ENCODE measurements around the gene DAPP1. TPM values are rescaled to one million over a fixed set of nuclear protein-coding genes. Genes with fewer than 3 reads are reported as not detected.
"Not testable (repeated sequence)": the region's sequence is repeated elsewhere in the genome, so short reads cannot be mapped to it uniquely, and the experiment has no call there.

The DAPP1 gene, protein sequence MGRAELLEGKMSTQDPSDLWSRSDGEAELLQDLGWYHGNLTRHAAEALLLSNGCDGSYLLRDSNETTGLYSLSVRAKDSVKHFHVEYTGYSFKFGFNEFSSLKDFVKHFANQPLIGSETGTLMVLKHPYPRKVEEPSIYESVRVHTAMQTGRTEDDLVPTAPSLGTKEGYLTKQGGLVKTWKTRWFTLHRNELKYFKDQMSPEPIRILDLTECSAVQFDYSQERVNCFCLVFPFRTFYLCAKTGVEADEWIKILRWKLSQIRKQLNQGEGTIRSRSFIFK
- total RNA-seq: not detected in 3 replicates
- long read RNA-seq: 0 reads

DNA sequence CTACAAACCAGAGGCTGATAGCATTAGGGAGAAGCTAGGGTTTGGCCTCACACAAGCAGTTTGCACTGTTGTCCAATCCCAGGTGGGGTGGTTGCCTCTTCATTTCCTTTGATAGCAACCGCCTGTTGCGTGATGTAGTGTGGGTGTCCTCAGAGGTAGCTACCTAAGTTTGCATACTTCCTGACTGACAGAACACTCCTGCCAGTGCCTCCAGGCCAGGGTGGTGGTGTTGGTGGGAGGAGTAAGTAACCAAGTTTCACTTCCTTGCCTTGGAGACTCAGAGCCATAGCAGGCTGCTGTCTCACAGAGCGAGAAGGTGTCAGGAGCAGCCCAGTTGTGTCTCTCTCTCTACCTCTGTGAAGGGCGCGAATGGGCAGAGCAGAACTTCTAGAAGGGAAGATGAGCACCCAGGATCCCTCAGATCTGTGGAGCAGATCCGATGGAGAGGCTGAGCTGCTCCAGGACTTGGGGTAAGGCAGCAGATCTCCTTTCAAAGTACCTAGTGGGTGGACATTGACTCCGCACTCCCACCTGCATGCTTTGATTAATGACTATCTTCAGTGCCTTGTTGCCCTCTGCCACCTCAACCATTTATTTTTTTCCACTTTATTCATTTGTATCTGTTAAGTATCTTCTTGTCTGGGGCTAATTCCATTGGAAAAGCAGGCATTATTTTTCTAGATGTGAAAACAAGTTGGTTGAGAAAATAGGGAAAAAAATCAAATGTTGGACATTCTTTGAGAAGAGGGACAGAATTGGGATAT is at the start of gene DAPP1:
TSS of gene DAPP1 (plus strand) at position 283 of the 764 bp plus-strand sequence. CDS start at position 370, 87 bp downstream.
- Mint-ChIP-seq H3K4me1 (ENCODE audit: low read depth) (no peaks in the 10 kb centered on the region), H3K27me3 (ENCODE audit: low read depth) (peaks cover 24% of the 10 kb centered on the region), H3K36me3 (ENCODE audit: low read depth) (no peaks in the 10 kb centered on the region), H3K27ac (ENCODE audit: unreplicated experiment) (no peak within 1 kb of the TSS), H3K9me3 (ENCODE audit: low read depth) (no peaks in the 10 kb centered on the region), H3K4me3 (ENCODE audit: unreplicated experiment) (no peak within 1 kb of the TSS)
- TF ChIP-seq, protein P1, sequence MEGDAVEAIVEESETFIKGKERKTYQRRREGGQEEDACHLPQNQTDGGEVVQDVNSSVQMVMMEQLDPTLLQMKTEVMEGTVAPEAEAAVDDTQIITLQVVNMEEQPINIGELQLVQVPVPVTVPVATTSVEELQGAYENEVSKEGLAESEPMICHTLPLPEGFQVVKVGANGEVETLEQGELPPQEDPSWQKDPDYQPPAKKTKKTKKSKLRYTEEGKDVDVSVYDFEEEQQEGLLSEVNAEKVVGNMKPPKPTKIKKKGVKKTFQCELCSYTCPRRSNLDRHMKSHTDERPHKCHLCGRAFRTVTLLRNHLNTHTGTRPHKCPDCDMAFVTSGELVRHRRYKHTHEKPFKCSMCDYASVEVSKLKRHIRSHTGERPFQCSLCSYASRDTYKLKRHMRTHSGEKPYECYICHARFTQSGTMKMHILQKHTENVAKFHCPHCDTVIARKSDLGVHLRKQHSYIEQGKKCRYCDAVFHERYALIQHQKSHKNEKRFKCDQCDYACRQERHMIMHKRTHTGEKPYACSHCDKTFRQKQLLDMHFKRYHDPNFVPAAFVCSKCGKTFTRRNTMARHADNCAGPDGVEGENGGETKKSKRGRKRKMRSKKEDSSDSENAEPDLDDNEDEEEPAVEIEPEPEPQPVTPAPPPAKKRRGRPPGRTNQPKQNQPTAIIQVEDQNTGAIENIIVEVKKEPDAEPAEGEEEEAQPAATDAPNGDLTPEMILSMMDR (IDR thresholded peaks at IDR 0.05): no peak
- no peak for DNase-seq (ENCODE audit: low spot score)

DNA sequence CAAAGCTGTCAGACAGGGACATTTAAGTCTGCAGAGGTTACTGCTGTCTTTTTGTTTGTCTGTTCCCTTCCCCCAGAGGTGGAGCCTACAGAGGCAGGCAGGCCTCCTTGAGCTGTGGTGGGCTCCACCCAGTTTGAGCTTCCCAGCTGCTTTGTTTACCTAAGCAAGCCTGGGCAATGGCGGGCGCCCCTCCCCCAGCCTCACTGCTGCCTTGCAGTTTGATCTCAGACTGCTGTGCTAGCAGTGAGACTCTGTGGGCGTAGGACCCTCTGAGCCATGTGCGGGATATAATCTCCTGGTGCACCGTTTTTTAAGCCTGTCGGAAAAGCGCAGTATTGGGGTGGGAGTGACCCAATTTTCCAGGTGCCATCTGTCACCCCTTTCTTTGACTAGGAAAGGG is 45.8 kb upstream of the DAPP1 start:
- H3K36me3 Mint-ChIP-seq (ENCODE audit: low read depth); DNase-seq (ENCODE audit: low spot score); H3K4me3 Mint-ChIP-seq (ENCODE audit: unreplicated experiment); H3K27ac Mint-ChIP-seq (ENCODE audit: unreplicated experiment); H3K4me1 Mint-ChIP-seq (ENCODE audit: low read depth); H3K27me3 Mint-ChIP-seq (ENCODE audit: low read depth): not testable (repeated sequence)
- H3K9me3 Mint-ChIP-seq (ENCODE audit: low read depth): peaks cover 20% of the 10 kb centered on the region

DNA sequence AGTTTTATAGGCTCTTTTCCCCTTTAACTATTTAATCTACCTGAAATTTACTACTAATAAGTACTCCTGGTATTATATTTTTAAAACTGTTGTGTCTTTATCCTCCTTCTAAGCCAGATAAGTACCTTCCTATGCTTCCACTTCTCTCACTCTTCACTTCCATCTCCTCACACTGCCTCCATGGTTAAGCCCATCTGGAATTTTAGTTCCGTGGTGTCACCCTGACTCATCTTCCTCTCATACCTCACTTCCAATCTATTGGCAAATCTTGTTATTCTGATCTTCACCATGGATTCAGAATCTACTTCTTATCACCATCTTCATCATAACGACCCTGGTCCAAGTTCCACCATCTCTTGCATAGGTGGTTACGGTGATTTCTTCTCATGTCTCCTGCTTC is 32.7 kb upstream of the DAPP1 start:
- no peak for DNase-seq (ENCODE audit: low spot score)
- H3K9me3 Mint-ChIP-seq (ENCODE audit: low read depth): no peaks in the 10 kb centered on the region
- H3K36me3 Mint-ChIP-seq (ENCODE audit: low read depth): peaks cover 1% of the 10 kb centered on the region
- no peak overlapping the region for H3K27ac Mint-ChIP-seq (ENCODE audit: unreplicated experiment)
- TF ChIP-seq, protein P1 (IDR thresholded peaks at IDR 0.05): no peak
- H3K4me1 Mint-ChIP-seq (ENCODE audit: low read depth): no peaks in the 10 kb centered on the region
- H3K4me3 Mint-ChIP-seq (ENCODE audit: unreplicated experiment): no peak overlapping the region
- H3K27me3 Mint-ChIP-seq (ENCODE audit: low read depth): peaks cover 7% of the 10 kb centered on the region

DNA sequence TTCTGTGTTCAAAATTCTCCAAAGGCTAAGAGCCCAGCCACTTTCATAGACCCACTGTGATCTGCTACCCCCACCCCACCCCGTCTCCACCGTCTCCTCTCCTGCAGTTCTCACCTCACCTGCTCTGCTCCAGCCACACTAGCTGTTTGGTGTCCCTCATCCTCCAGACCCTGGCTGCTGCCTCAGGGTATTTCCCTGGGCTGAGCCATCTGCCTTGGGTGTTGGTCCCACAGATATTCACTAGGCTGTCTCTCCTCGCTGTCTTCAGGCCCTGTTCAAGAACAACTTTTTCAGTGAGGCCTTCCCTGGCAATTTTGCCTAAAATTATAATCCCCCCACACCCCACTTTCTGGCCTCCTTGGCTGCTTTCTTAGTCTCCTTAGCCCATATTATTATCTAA is 31.8 kb upstream of the DAPP1 start:
- H3K36me3 Mint-ChIP-seq (ENCODE audit: low read depth): peaks cover 1% of the 10 kb centered on the region
- H3K27ac Mint-ChIP-seq (ENCODE audit: unreplicated experiment): no peak overlapping the region
- H3K27me3 Mint-ChIP-seq (ENCODE audit: low read depth): peaks cover 7% of the 10 kb centered on the region
- DNase-seq (ENCODE audit: low spot score): no peak
- H3K9me3 Mint-ChIP-seq (ENCODE audit: low read depth): no peaks in the 10 kb centered on the region
- TF ChIP-seq, protein P1 (IDR thresholded peaks at IDR 0.05): no peak
- no peak overlapping the region for H3K4me3 Mint-ChIP-seq (ENCODE audit: unreplicated experiment)
- H3K4me1 Mint-ChIP-seq (ENCODE audit: low read depth): no peaks in the 10 kb centered on the region

DNA sequence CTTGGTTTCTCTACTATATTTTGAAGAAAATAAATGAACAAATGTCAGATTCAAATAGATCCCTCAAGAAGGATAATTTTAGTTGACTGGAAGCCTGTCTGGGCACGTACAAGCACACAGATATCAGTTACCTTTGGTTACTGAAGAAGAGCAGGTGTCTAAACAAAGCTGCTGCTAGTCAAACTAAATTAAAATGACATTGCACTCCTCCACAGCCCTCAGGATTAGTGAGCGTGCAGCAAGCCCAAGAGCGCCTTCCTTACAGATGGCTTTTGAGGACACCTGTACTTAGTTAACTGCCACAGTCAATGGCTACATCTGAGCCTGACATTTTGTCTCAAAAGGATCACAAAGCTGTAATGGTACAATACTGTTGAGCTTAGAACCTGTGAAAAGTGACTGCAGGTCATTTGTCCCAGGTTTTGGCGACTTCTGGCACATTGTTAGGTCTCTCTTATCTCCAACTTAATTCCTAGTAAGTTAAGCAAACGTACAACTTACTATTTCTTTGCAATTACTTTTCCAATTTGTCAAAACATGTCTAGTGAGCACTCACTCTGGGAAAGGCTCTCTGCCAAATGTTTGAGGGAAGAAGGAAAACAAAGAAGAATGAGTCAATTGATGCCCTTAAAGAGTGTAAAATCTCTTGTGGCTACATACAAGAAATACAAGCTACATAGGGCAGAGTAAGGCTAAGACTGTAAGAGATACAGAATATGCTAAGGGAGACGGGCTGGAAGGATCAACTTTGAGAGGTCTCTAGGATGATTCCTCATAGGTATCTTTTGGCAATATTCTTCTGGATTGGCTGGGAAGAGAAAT is 25.6 kb upstream of the DAPP1 start:
- TF ChIP-seq, protein P1 (IDR thresholded peaks at IDR 0.05): no peak
- no peak for DNase-seq (ENCODE audit: low spot score)
- Mint-ChIP-seq H3K4me1 (ENCODE audit: low read depth) (peaks cover 5% of the 10 kb centered on the region), H3K36me3 (ENCODE audit: low read depth) (no peaks in the 10 kb centered on the region), H3K27me3 (ENCODE audit: low read depth) (peaks cover 15% of the 10 kb centered on the region), H3K27ac (ENCODE audit: unreplicated experiment) (no peak overlapping the region), H3K9me3 (ENCODE audit: low read depth) (peaks cover 3% of the 10 kb centered on the region), H3K4me3 (ENCODE audit: unreplicated experiment) (no peak overlapping the region)

Measured in chondrocyte (in vitro differentiated cells).